Natural killer cell (primary cell): Measurements from ENCODE around the gene LCE3E. TPM values are rescaled to one million over a fixed set of nuclear protein-coding genes. Genes with fewer than 3 reads are reported as not detected.
"Not testable (repeated sequence)": the region's sequence is repeated elsewhere in the genome, so short reads cannot be mapped to it uniquely, and the experiment has no call there.

Experiments
- ATAC-seq, 3 donors: fragments of 150-1000 bp in 2 of 3; fragments of 200-7000 bp in 1 of 3; cut with Tn5 transposase; 1 replicate in 1 of 3; 2 replicates in 2 of 3; pipeline ENCODE4 v1.10.0; 2021; ENCODE audit warnings: mild to moderate bottlenecking in 2 of 3, moderate library complexity in 2 of 3
- DNase-seq, 2 donors: peaks; one replicate each; pipeline versions ENCODE4 v3.0.0 to v3.0.0-alpha.2; 2013 to 2021; ENCODE audit warnings: mixed read lengths in 1 of 2
- H3K27ac ChIP-seq: one replicate; pipeline ENCODE4 v1.5.1; 2013; ENCODE audit warnings: mild to moderate bottlenecking, low read length
- H3K27me3 ChIP-seq: one replicate; pipeline ENCODE4 v1.6.1; 2013; ENCODE audit warnings: low read length; ENCODE audit not compliant: control insufficient read depth, insufficient read depth
- H3K36me3 ChIP-seq: one replicate; pipeline ENCODE4 v1.6.1; 2013; ENCODE audit warnings: low read length; ENCODE audit not compliant: control insufficient read depth, insufficient read depth
- H3K4me1 ChIP-seq: one replicate; pipeline ENCODE4 v1.6.1; 2013; ENCODE audit warnings: low read length; ENCODE audit not compliant: control insufficient read depth, insufficient read depth
- H3K4me3 ChIP-seq: one replicate; pipeline ENCODE4 v1.5.1; 2013; ENCODE audit warnings: low read length
- H3K9me3 ChIP-seq: one replicate; pipeline ENCODE4 v1.6.1; 2013; ENCODE audit warnings: low read length; ENCODE audit not compliant: control insufficient read depth, insufficient read depth
- H3K27ac Mint-ChIP-seq, 2 donors: one replicate each; pipeline ENCODE4 v1.8.0; 2022; ENCODE audit warnings: mild to moderate bottlenecking in 2 of 2, mixed read lengths in 2 of 2, moderate library complexity in 1 of 2
- H3K27me3 Mint-ChIP-seq, 2 donors: one replicate each; pipeline ENCODE4 v1.8.0; 2022; ENCODE audit warnings: low read depth in 2 of 2, mixed read lengths in 2 of 2
- H3K36me3 Mint-ChIP-seq: one replicate; pipeline ENCODE4 v1.8.0; 2022; ENCODE audit warnings: mixed read lengths
- H3K4me1 Mint-ChIP-seq, 2 donors: one replicate each; pipeline ENCODE4 v1.8.0; 2022; ENCODE audit warnings: mixed read lengths in 2 of 2
- H3K4me3 Mint-ChIP-seq: one replicate; pipeline ENCODE4 v1.8.0; 2022; ENCODE audit warnings: mild to moderate bottlenecking, moderate library complexity, mixed read lengths
- H3K9me3 Mint-ChIP-seq, 2 donors: one replicate each; pipeline ENCODE4 v1.8.0; 2022; ENCODE audit warnings: mixed read lengths in 2 of 2
- CTCF ChIP-seq: fragments of 200-600 bp; IDR thresholded peaks from one replicate; pipeline ENCODE4 v1.8.0; 2022; ENCODE audit warnings: antibody characterized with exemption
- WGBS: methylation state at CpG from one replicate; pipeline ENCODE4 v1.1.7; 2013; ENCODE audit warnings: missing lambda C conversion rate; ENCODE audit not compliant: insufficient coverage; 5-methylcytosine and 5-hydroxymethylcytosine counted together
- intact Hi-C: fragments of 100-400 bp; cut with micrococcal nuclease; formaldehyde crosslinking; loops from one replicate; pipeline ENCODE4 v1.14.2; 2022
- total RNA-seq, 4 donors: library from RNA; stranded (reverse); fragments of 120-200 nt in 1 of 4; gene quantifications; one replicate each; pipeline versions ENCODE4 v1.2.3 to v1.2.4, GENCODE V29; 2013 to 2022

Gene LCE3E
- total RNA-seq, 3 donors from 2014 or later (not counting 1 experiment from before 2014, with no cell fraction given): not detected

GRCh38 chr1:152577168-152577567 lies 10.6 kb upstream of the LCE3E start:
- H3K27me3 Mint-ChIP-seq: peaks cover 18 to 23% of the 10 kb centered on the region in 2 donors
- Histone ChIP-seq H3K9me3 (no peaks in the 10 kb centered on the region), H3K4me1 (no peaks in the 10 kb centered on the region), H3K4me3 (no peak overlapping the region), H3K27me3 (no peaks in the 10 kb centered on the region), H3K36me3 (no peaks in the 10 kb centered on the region), H3K27ac (no peak overlapping the region)
- DNase-seq (no peak), ATAC-seq (no peak)
- TF ChIP-seq CTCF: no peak
- 42% methylated on average over 2 of the region's 2 CpGs for WGBS
- no peak overlapping the region for H3K4me3 Mint-ChIP-seq
- no peak overlapping the region for H3K27ac Mint-ChIP-seq
- no peaks in the 10 kb centered on the region for H3K9me3 Mint-ChIP-seq
- intact Hi-C loops: no loop called here
- H3K36me3 Mint-ChIP-seq: no peaks in the 10 kb centered on the region
- H3K4me1 Mint-ChIP-seq: no peaks in the 10 kb centered on the region

- intact Hi-C loops: no loop called here
- Mint-ChIP-seq H3K36me3 (no peaks in the 10 kb centered on the region), H3K4me3 (no peak overlapping the region), H3K9me3 (peaks cover 2% of the 10 kb centered on the region in 2 donors), H3K4me1 (no peaks in the 10 kb centered on the region), H3K27me3 (peaks cover 8 to 25% of the 10 kb centered on the region in 2 donors), H3K27ac (no peak overlapping the region)
- no peak for DNase-seq
- no peak overlapping the region for H3K27ac ChIP-seq
- no peak for ATAC-seq
- H3K27me3 ChIP-seq: peaks cover 4% of the 10 kb centered on the region
- no peaks in the 10 kb centered on the region for H3K4me1 ChIP-seq
- 78% methylated on average over 12 of the region's 14 CpGs for WGBS
- no peak for TF ChIP-seq CTCF
- H3K4me3 ChIP-seq: no peak overlapping the region
- no peaks in the 10 kb centered on the region for H3K9me3 ChIP-seq
- H3K36me3 ChIP-seq: no peaks in the 10 kb centered on the region
These were observed 905 bp downstream of the LCE3E start for GRCh38 chr1:152565535-152566215.

- 84% methylated on average over 2 of the region's 2 CpGs for WGBS
- Histone ChIP-seq H3K4me1 (no peaks in the 10 kb centered on the region), H3K4me3 (no peak overlapping the region), H3K27ac (no peak overlapping the region), H3K27me3 (no peaks in the 10 kb centered on the region), H3K36me3 (no peaks in the 10 kb centered on the region), H3K9me3 (no peaks in the 10 kb centered on the region)
- H3K27me3 Mint-ChIP-seq: peaks cover 8 to 24% of the 10 kb centered on the region in 2 donors
- ATAC-seq (no peak), DNase-seq (no peak)
- no peaks in the 10 kb centered on the region for H3K4me1 Mint-ChIP-seq
- H3K27ac Mint-ChIP-seq: no peak overlapping the region
- no peaks in the 10 kb centered on the region for H3K36me3 Mint-ChIP-seq
- intact Hi-C loops: no loop called here
- no peak overlapping the region for H3K4me3 Mint-ChIP-seq
- no peak for TF ChIP-seq CTCF
- peaks cover 2% of the 10 kb centered on the region in 2 donors for H3K9me3 Mint-ChIP-seq
These were observed 1.5 kb downstream of the LCE3E start for GRCh38 chr1:152565115-152565514.

- H3K4me3 ChIP-seq, H3K36me3 Mint-ChIP-seq, DNase-seq, H3K27ac ChIP-seq, ATAC-seq, H3K9me3 Mint-ChIP-seq, H3K4me3 Mint-ChIP-seq, H3K9me3 ChIP-seq, H3K36me3 ChIP-seq, H3K4me1 ChIP-seq, intact Hi-C loops, H3K4me1 Mint-ChIP-seq, H3K27ac Mint-ChIP-seq, H3K27me3 ChIP-seq: not testable (repeated sequence)
- no CpG with 5 or more reads among the region's 1 CpG for WGBS
- H3K27me3 Mint-ChIP-seq: peaks cover 6 to 27% of the 10 kb centered on the region in 2 donors
These were observed 18.2 kb downstream of the LCE3E start for GRCh38 chr1:152548358-152548757.
